ENCODE data around the gene MEP1A.
"Not testable (repeated sequence)": the region's sequence is repeated elsewhere in the genome, so short reads cannot be mapped to it uniquely, and the experiment has no call there.

MEP1A gene

DNA sequence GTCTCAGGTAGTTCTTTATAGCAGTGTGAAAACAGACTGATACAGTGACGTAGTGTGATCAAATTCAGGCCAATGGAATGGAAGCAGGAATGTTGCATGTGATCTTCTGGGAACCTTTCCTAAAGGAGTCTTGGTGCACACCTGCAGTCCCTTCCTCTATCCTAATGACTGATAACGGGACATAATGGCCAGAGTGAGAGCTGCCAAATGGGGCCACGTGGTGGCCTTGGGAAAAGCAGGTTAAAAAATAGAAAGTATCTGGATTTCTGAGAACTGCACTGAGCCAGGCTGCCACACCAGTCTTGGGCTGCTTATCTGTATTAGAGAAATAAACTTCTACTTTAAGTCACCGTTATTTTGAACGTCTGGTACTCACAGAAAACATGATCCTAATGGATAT lies 51.9 kb downstream of the MEP1A start:
- no peak overlapping the region for H3K27ac ChIP-seq (ENCODE audit: low read length)
- no peaks in the 10 kb centered on the region for H3K4me1 ChIP-seq (ENCODE audit: control insufficient read depth in 1 of 2, insufficient read depth in 2 of 2, low read length in 2 of 2)
- H3K4me3 ChIP-seq (ENCODE audit: low read depth in 1 of 2, low read length in 2 of 2): no peak overlapping the region
- peaks cover 0 to 9% of the 10 kb centered on the region in 2 donors for H3K9me3 ChIP-seq (ENCODE audit: control insufficient read depth in 1 of 2, low read length in 2 of 2)
- no peaks in the 10 kb centered on the region for H3K36me3 ChIP-seq (ENCODE audit: control insufficient read depth in 1 of 2, insufficient read depth in 2 of 2, low read length in 2 of 2)
- H3K27me3 ChIP-seq (ENCODE audit: low read depth, low read length): no peaks in the 10 kb centered on the region

DNA sequence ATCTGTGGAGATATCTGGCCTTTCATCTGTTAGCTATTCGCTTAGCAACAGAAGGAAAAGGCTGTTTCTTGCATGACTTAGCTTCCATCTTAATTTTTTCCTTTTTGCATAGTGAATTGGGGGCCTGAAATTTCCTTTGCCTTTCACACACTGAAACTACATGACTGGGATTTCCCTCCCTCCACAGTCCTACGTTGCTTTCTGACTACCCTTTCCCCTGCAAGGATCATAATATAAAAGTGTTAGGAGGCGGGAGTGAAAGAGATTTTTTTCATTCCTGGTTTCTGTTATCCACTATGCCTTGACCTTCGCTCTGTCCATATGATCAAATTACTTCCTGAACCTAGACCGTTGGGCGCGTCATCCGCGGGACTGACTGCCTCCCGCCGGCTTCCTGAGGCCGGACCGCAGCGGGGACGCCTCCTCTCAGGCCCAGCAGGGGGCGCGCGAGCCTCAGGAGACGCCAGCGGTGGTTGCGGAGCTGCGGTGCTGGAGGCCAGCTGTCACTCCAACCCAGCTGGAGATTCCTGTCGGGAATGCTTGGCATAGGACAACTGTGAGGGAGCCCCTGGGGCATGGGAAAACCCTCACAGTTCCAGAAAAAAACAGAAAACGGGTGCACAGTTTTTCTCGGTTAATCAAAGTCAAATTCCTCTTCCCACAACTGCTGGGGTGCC lies 55.6 kb downstream of the MEP1A start:
- Histone ChIP-seq H3K27me3 (ENCODE audit: low read depth, low read length) (no peaks in the 10 kb centered on the region), H3K4me3 (ENCODE audit: low read depth in 1 of 2, low read length in 2 of 2) (no peak overlapping the region)

DNA sequence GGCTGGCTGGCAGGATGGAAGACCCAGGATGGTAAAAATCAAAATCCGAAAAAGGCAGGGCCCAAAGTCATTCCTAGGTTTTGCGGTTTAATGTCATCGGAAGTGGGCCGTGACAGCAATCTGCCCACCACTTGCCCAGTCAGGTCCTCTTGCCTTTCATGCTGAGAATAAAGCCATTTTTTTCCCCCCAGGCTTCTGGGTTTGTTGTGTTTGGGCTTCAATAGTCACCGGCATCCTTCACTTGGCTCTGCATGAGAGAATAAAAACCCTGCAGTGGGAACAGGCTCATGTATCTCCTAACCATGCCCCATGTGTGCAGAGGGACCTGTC lies 56.1 kb downstream of the MEP1A start:
- H3K27me3 ChIP-seq (ENCODE audit: low read depth, low read length): no peaks in the 10 kb centered on the region
- no peaks in the 10 kb centered on the region for H3K9me3 ChIP-seq (ENCODE audit: control insufficient read depth in 1 of 2, low read length in 2 of 2)
- H3K4me1 ChIP-seq (ENCODE audit: control insufficient read depth in 1 of 2, insufficient read depth in 2 of 2, low read length in 2 of 2): no peaks in the 10 kb centered on the region
- no peak overlapping the region for H3K27ac ChIP-seq (ENCODE audit: low read length)
- H3K4me3 ChIP-seq (ENCODE audit: low read depth in 1 of 2, low read length in 2 of 2): no peak overlapping the region
- no peaks in the 10 kb centered on the region for H3K36me3 ChIP-seq (ENCODE audit: control insufficient read depth in 1 of 2, insufficient read depth in 2 of 2, low read length in 2 of 2)

More for the DNA sequence above, 55.6 kb downstream of the MEP1A start:
- Histone ChIP-seq H3K27ac (ENCODE audit: low read length) (no peak overlapping the region), H3K4me1 (ENCODE audit: control insufficient read depth in 1 of 2, insufficient read depth in 2 of 2, low read length in 2 of 2) (no peaks in the 10 kb centered on the region), H3K36me3 (ENCODE audit: control insufficient read depth in 1 of 2, insufficient read depth in 2 of 2, low read length in 2 of 2) (no peaks in the 10 kb centered on the region), H3K9me3 (ENCODE audit: control insufficient read depth in 1 of 2, low read length in 2 of 2) (no peaks in the 10 kb centered on the region)

DNA sequence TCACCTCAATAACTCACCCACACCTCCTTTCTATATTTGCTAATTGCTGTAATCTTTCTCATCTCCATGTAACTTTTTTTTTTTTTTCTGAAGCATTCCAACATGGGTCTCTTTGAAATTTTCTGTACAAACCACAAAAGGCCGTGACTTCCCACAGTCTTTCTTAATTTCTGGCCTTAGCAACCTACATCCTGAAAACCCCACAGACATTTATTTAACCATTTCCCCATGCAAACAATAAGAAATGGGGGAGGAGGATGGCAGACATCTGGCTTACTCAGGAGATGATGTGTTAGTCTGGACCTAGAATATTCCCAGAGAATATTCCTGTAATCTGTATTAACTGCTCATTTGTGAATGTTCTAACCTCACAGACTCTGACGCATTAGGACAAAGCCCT lies 57.6 kb downstream of the MEP1A start:
- no peaks in the 10 kb centered on the region for H3K36me3 ChIP-seq (ENCODE audit: control insufficient read depth in 1 of 2, insufficient read depth in 2 of 2, low read length in 2 of 2)
- no peaks in the 10 kb centered on the region for H3K27me3 ChIP-seq (ENCODE audit: low read depth, low read length)
- H3K4me1 ChIP-seq (ENCODE audit: control insufficient read depth in 1 of 2, insufficient read depth in 2 of 2, low read length in 2 of 2): no peaks in the 10 kb centered on the region
- no peak overlapping the region for H3K4me3 ChIP-seq (ENCODE audit: low read depth in 1 of 2, low read length in 2 of 2)
- no peak overlapping the region for H3K27ac ChIP-seq (ENCODE audit: low read length)
- H3K9me3 ChIP-seq (ENCODE audit: control insufficient read depth in 1 of 2, low read length in 2 of 2): no peaks in the 10 kb centered on the region

DNA sequence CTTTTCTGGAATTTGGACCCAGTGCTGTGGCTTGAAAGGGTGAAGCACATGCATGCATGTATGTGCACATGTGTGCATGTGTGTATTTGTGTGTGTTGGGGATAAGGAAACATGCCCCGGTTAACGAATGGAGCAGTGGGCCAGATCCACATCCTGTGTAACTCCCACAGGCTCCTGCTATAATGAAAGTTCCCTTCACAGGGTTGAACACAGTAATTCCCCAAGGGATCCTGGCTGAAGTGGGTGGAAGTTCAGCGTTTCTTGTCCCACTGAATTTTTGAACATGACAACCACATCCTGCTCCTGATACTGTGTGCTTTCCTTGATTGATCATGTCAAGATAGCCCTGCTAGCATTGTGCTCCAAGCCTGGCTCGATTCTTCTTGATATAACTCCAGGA lies 58.4 kb downstream of the MEP1A start:
- H3K36me3 ChIP-seq (ENCODE audit: control insufficient read depth in 1 of 2, insufficient read depth in 2 of 2, low read length in 2 of 2); H3K4me3 ChIP-seq (ENCODE audit: low read depth in 1 of 2, low read length in 2 of 2); H3K27me3 ChIP-seq (ENCODE audit: low read depth, low read length); H3K4me1 ChIP-seq (ENCODE audit: control insufficient read depth in 1 of 2, insufficient read depth in 2 of 2, low read length in 2 of 2); H3K27ac ChIP-seq (ENCODE audit: low read length); H3K9me3 ChIP-seq (ENCODE audit: control insufficient read depth in 1 of 2, low read length in 2 of 2): not testable (repeated sequence)

DNA sequence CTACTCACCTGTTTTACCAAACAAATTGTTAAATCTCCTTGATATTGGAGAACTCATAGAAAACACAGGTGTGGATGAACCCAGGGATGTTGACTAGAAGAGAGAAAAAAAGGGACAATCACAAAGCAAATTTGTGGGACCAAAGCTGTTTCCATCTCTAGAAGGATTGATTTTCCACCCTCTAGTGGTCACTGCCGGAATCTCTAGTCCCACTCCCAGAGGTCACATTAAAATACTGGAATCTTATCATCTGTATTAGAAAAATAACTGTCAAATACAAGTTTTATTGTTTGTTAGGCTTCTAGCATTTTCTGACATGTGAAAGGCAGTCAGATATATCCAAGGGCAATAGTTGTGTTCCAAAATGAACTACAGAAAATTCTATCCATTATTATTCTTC lies 62.8 kb downstream of the MEP1A start:
- not testable (repeated sequence) for H3K9me3 ChIP-seq (ENCODE audit: control insufficient read depth in 1 of 2, low read length in 2 of 2); H3K27me3 ChIP-seq (ENCODE audit: low read depth, low read length); H3K4me3 ChIP-seq (ENCODE audit: low read depth in 1 of 2, low read length in 2 of 2); H3K36me3 ChIP-seq (ENCODE audit: control insufficient read depth in 1 of 2, insufficient read depth in 2 of 2, low read length in 2 of 2); H3K27ac ChIP-seq (ENCODE audit: low read length); H3K4me1 ChIP-seq (ENCODE audit: control insufficient read depth in 1 of 2, insufficient read depth in 2 of 2, low read length in 2 of 2)

DNA sequence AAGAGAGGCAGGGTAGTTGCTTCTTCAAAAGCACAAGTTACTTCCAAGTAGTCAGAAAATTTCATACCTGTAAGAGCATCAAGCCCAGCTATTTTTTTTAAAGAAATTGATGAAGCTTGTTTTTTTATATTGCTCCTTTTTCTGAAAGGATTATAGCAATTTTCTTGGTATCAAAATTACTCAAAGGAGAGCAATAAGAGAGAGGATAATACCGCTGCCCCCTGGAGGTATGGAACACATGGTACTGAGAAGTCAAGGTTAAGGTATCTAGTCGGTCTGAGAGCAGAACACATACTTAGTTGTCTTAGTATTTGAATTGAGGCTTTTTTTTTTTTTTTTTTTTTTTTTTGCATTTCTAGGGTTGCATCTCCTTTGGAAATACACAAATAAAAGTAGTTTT lies 69.2 kb downstream of the MEP1A start:
- Histone ChIP-seq H3K36me3 (ENCODE audit: control insufficient read depth in 1 of 2, insufficient read depth in 2 of 2, low read length in 2 of 2) (no peaks in the 10 kb centered on the region), H3K4me3 (ENCODE audit: low read depth in 1 of 2, low read length in 2 of 2) (no peak overlapping the region), H3K4me1 (ENCODE audit: control insufficient read depth in 1 of 2, insufficient read depth in 2 of 2, low read length in 2 of 2) (no peaks in the 10 kb centered on the region), H3K9me3 (ENCODE audit: control insufficient read depth in 1 of 2, low read length in 2 of 2) (no peaks in the 10 kb centered on the region), H3K27me3 (ENCODE audit: low read depth, low read length) (no peaks in the 10 kb centered on the region), H3K27ac (ENCODE audit: low read length) (no peak overlapping the region)

DNA sequence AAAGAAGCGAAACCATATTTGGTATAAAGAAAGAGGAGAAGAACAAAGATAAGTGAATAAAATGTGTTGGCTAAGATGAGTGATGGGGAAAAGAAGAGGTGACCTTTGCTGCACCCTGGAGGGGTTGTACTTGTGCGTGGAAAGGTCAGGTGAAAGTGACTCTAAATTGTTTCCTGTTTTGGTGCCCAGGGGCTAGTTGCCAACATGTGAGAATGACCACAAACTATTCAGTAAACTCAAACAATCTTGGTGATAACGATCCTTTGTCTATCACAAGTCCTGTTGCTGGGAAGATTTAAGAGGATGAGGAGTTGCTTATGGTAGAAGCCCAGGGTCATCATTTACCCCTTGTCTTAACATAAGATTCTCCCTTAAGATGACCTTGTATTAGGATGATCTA lies 70.6 kb downstream of the MEP1A start:
- H3K4me3 ChIP-seq (ENCODE audit: low read depth in 1 of 2, low read length in 2 of 2): no peak overlapping the region
- no peaks in the 10 kb centered on the region for H3K27me3 ChIP-seq (ENCODE audit: low read depth, low read length)
- H3K4me1 ChIP-seq (ENCODE audit: control insufficient read depth in 1 of 2, insufficient read depth in 2 of 2, low read length in 2 of 2): no peaks in the 10 kb centered on the region
- no peaks in the 10 kb centered on the region for H3K9me3 ChIP-seq (ENCODE audit: control insufficient read depth in 1 of 2, low read length in 2 of 2)
- no peaks in the 10 kb centered on the region for H3K36me3 ChIP-seq (ENCODE audit: control insufficient read depth in 1 of 2, insufficient read depth in 2 of 2, low read length in 2 of 2)
- no peak overlapping the region for H3K27ac ChIP-seq (ENCODE audit: low read length)

DNA sequence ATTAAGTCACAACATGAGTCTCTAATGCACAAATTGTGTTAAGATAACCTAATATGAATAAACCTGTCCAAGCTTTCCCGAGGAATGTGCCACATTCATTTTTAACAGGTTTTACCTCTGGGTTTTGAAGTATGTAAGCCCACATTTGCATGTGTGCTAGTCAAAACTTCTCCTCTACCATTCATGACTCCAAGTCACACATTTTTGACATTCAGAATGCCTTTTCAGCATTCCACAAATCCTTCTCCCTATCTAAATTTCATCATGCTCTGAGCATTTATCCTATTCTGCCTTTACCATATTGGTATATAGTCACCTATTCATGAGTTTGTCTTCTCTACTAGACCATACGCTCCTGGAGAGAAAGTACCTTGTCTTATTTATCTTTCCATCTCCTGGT lies 72.0 kb downstream of the MEP1A start:
- Histone ChIP-seq H3K36me3 (ENCODE audit: control insufficient read depth in 1 of 2, insufficient read depth in 2 of 2, low read length in 2 of 2) (no peaks in the 10 kb centered on the region), H3K27ac (ENCODE audit: low read length) (no peak overlapping the region), H3K4me3 (ENCODE audit: low read depth in 1 of 2, low read length in 2 of 2) (no peak overlapping the region), H3K9me3 (ENCODE audit: control insufficient read depth in 1 of 2, low read length in 2 of 2) (no peaks in the 10 kb centered on the region), H3K27me3 (ENCODE audit: low read depth, low read length) (no peaks in the 10 kb centered on the region), H3K4me1 (ENCODE audit: control insufficient read depth in 1 of 2, insufficient read depth in 2 of 2, low read length in 2 of 2) (no peaks in the 10 kb centered on the region)

DNA sequence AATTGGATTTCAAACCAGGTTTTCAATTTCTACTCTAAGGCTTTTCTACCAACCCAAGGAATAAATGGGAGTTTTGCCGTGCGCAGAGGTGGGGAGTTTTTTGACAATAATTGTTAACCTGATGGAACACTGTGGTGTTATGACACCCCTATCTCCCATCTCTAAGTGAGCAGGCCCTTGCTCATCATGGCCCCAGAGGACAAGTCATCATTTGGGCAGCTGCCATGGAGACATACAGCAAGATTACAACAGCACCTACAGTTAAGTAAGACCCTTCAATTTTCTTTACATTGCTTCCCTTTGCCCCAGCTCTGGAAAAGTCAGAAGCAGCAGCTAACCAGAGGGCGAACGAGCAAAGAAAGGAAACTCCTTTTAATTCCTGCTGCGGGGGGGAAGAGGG lies 74.2 kb downstream of the MEP1A start:
- H3K36me3 ChIP-seq (ENCODE audit: control insufficient read depth in 1 of 2, insufficient read depth in 2 of 2, low read length in 2 of 2): no peaks in the 10 kb centered on the region
- H3K27me3 ChIP-seq (ENCODE audit: low read depth, low read length): no peaks in the 10 kb centered on the region
- H3K4me3 ChIP-seq (ENCODE audit: low read depth in 1 of 2, low read length in 2 of 2): no peak overlapping the region
- H3K9me3 ChIP-seq (ENCODE audit: control insufficient read depth in 1 of 2, low read length in 2 of 2): no peaks in the 10 kb centered on the region
- no peak overlapping the region for H3K27ac ChIP-seq (ENCODE audit: low read length)
- H3K4me1 ChIP-seq (ENCODE audit: control insufficient read depth in 1 of 2, insufficient read depth in 2 of 2, low read length in 2 of 2): no peaks in the 10 kb centered on the region

DNA sequence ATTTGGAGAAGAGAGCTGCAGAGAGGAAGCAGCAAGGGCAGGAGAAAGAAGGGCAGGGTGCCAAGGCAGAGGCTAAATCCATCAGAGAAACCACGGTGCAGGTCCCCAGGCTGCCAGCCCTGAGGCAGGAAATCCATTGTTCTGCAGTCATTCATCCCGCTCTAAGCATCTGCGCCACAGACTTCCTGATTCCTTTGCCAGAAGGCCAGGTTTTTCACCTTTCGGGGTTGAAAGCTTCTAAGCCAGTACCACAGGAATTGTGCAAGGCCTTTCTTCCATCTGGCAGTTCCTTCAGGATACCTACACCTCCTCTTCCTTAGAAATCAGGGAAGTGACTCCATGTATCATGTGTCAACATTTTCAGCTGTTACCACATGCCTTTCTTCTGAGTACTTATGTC lies 82.9 kb downstream of the MEP1A start:
- no peaks in the 10 kb centered on the region for H3K27me3 ChIP-seq (ENCODE audit: low read depth, low read length)
- no peak overlapping the region for H3K27ac ChIP-seq (ENCODE audit: low read length)
- H3K9me3 ChIP-seq (ENCODE audit: control insufficient read depth in 1 of 2, low read length in 2 of 2): no peaks in the 10 kb centered on the region
- no peaks in the 10 kb centered on the region for H3K36me3 ChIP-seq (ENCODE audit: control insufficient read depth in 1 of 2, insufficient read depth in 2 of 2, low read length in 2 of 2)
- H3K4me3 ChIP-seq (ENCODE audit: low read depth in 1 of 2, low read length in 2 of 2): no peak overlapping the region
- no peaks in the 10 kb centered on the region for H3K4me1 ChIP-seq (ENCODE audit: control insufficient read depth in 1 of 2, insufficient read depth in 2 of 2, low read length in 2 of 2)

DNA sequence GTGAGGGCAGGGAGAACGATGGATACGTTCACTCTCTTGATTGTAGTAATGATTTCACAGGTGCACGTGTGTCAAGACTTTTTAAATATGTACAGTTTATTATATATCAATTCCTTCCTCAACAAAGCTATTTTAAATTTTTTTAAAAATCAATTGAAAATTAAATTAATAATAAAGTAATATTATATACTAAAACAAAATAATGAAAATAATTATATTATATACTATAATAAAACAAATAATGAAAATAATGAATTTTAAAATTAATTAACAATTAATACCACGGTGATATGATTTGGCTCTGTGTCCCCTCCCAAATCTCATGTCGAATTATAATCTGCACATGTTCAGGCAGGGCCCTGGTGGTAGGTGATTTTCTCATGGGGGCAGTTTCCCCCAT lies 85.8 kb downstream of the MEP1A start:
- Histone ChIP-seq H3K4me3 (ENCODE audit: low read depth in 1 of 2, low read length in 2 of 2) (no peak overlapping the region), H3K36me3 (ENCODE audit: control insufficient read depth in 1 of 2, insufficient read depth in 2 of 2, low read length in 2 of 2) (no peaks in the 10 kb centered on the region), H3K4me1 (ENCODE audit: control insufficient read depth in 1 of 2, insufficient read depth in 2 of 2, low read length in 2 of 2) (no peaks in the 10 kb centered on the region), H3K9me3 (ENCODE audit: control insufficient read depth in 1 of 2, low read length in 2 of 2) (no peaks in the 10 kb centered on the region), H3K27me3 (ENCODE audit: low read depth, low read length) (no peaks in the 10 kb centered on the region), H3K27ac (ENCODE audit: low read length) (no peak overlapping the region)

Measured in muscle layer of duodenum (tissue), 2 donors.